IPS-11a (cell line): ENCODE measurements around the gene BNC2.
"Not testable (repeated sequence)": the region's sequence is repeated elsewhere in the genome, so short reads cannot be mapped to it uniquely, and the experiment has no call there.

ENCODE experiments used
- H3K4me3 ChIP-seq: one replicate; pipeline ENCODE4 v1.5.1; 2013; ENCODE audit warnings: low read depth, low read length, control low read depth

Gene BNC2

DNA sequence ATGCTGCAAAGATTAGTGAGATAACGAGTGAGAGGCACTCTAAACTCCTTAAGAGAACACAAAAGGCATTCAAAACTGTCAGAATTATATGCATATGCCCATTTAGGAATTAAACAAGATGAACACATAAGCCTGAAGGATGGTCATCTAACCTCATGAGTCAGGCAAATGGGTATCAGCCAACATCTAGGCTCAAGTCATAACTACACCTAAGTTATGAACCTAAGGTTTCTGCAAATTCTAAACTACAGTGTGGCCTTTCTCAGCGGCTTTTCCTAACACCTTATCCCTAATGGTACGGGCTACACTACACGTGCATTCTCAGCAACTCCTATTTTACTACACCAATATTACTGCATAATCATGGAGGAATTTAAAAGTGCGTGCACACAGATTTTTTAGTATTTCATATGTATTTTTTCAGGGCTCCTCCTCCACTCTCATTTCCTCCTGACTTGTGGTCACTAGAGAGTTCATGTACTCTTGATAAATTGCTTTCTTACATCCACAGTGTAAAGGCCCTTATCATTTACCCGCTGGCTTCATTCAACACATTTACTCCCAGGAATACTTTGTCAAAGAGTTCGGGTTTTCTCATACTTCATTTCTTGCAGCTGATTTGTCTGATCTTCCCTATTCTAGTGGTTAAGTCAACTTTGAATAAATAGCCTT lies 316.5 kb downstream of the BNC2 start:
- H3K4me3 ChIP-seq = no peak overlapping the region

DNA sequence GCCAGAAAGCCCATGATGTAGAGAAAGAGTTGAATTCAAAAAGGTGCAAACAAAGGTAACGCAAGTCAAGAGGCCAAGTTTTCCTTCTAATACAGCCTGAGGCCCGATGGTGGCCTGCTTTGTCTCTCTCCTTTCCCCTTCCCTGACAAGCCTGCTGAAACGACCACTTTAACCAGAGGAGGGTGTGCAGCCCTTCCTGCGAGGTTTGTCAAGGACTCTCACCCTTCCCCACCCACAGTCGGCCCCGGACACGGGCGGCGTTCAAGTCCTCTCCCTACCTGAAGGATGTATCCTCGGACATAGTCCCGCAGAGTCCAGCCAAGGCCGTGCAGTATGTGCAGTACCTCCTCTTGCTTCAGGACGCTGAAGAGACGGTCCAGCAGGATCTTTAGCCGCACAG lies 318.2 kb downstream of the BNC2 start:
- H3K4me3 ChIP-seq = no peak overlapping the region

DNA sequence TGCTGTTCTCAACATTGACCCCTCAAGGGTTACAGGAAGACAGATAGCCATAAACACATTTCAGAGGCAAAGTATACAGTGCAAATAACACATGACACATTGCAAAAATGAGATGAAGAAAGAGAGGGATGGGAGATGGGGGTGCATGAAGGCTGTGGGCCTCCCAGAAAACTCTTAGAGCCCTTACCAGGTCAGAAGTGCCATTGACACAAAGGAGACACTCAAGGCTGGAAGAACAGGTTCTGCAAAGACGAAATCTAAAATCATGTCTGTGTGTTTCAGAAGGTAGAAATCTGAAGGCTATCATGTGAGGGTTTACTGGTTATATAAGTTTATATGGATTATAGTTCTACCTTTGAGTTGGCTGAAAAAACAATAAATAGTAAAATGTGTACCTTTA lies 318.8 kb downstream of the BNC2 start:
- H3K4me3 ChIP-seq = no peak overlapping the region

DNA sequence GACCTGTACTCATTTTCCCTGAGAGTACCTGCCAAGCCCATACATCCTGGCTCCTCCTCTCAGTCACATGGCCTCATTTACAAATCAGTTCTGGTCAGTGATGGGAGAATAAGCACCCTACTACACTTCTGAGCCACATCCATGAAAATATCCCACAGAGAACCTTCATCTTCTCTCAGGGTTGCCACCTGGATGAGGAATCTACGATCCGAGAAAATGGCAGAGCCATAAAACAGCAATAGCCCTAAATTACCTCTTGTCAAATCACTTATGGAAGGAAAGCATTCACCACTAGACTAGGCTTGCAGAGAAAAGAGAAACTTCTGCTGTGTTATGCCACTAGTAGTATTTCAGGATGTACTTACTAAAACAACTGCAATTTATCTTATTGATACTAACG lies 324.8 kb downstream of the BNC2 start:
- no peak overlapping the region for H3K4me3 ChIP-seq

GRCh38 chr9:16544842-16545241 lies 325.6 kb downstream of the BNC2 start:
- H3K4me3 ChIP-seq = no peak overlapping the region

- H3K4me3 ChIP-seq = no peak overlapping the region
Observed at GRCh38 chr9:16543686-16544085, 326.8 kb downstream of the BNC2 start.

DNA sequence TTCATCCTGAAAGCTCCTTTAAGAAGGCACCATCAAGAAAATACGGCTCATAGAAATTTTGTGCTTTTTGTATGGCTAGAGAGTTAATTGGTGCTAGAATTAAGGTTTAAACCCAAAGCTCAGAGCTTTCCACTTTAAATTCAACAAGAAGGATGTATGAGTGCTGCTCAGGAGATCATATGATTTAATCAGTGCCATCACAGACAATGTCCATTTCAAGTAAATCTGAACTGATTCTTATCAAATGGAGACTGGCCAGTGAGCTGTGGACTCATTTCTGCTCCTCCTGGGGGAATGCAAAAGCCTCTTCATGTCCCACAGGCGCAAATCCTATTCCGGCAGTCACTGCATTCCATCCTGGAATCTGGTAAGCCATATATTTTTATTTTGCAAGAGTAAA lies 327.2 kb downstream of the BNC2 start:
- no peak overlapping the region for H3K4me3 ChIP-seq

- no peak overlapping the region for H3K4me3 ChIP-seq
Observed at GRCh38 chr9:16542290-16542689, 328.2 kb downstream of the BNC2 start.

DNA sequence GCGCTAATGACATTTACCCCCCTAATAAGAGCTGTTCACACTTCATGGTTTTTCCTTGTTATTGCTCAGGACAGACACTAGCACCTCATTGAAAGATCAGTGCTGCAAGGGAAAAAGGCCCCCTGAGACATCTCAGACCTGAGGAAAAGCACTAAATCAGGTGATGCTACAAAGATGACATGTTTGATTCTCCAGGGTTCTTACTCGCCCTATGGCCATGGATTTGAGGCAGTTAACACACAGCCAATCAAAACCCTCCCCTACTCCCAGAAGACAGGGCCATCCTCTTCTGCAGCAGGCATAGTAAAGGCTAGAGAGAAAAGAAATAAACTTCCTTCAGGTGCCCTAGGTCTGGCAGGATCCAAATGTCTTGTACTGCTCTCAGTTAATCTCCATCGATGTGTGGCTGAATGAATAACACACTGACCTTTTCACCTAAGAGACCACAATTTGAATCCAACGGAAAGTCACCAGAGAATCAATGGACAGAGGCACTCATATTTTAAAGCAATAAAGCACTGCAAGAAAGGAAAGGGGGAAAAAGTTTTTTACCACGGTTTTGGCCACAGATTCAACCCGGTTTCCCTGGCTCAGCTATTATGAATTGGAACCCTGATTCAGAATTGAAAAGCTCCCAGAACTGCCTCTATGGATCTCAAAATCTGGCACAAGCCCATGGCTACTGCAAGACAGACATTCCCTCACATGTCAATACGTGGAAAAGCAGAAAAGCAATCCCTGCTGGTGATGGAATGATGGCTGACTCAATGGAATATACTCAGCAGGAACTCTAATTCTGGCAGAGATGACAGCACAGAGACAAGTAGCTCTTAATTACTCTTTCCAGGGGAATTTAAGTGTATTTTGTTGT lies 329.5 kb downstream of the BNC2 start:
- H3K4me3 ChIP-seq = no peak overlapping the region

- not testable (repeated sequence) for H3K4me3 ChIP-seq
Observed at GRCh38 chr9:16539626-16540025, 330.8 kb downstream of the BNC2 start.

DNA sequence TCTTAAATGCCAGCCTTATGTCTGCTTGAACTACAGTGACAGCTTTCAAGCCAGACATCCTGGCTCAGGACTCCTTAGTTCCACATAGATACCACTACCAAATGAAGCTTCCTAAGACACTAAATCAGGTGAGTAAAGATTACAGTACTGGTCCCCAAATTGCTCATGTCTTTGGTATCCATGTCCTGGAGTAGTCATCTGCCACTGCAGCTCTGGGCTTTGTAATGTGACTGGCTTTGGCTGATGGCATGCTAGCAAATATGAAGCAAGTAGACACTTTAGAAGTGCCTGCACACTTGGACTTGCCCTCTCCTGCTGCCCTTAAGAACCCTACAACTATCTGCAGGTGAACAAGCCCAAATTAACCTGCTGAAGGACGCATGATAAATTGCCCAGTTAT lies 334.9 kb downstream of the BNC2 start:
- H3K4me3 ChIP-seq = no peak overlapping the region

- no peak overlapping the region for H3K4me3 ChIP-seq
Observed at GRCh38 chr9:16532681-16533450, 337.6 kb downstream of the BNC2 start.

DNA sequence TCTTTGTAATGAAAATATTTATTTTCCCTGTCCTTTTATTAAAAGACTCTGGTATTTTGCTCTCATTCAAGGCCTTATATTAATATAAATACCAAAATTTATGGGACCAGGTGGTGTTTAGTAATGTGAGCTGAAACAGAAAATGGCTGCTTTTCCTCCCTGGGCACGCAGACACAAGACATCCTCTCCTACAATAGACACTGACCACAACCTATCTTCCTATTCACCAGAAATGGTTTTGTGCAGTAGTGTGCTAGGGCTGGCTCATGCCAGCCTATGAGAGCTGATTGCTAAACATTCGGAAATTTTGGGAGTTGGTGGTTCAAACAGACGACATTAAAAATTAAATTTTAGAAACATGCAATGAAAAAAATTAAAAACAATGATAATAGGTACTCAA lies 338.2 kb downstream of the BNC2 start:
- H3K4me3 ChIP-seq = no peak overlapping the region

DNA sequence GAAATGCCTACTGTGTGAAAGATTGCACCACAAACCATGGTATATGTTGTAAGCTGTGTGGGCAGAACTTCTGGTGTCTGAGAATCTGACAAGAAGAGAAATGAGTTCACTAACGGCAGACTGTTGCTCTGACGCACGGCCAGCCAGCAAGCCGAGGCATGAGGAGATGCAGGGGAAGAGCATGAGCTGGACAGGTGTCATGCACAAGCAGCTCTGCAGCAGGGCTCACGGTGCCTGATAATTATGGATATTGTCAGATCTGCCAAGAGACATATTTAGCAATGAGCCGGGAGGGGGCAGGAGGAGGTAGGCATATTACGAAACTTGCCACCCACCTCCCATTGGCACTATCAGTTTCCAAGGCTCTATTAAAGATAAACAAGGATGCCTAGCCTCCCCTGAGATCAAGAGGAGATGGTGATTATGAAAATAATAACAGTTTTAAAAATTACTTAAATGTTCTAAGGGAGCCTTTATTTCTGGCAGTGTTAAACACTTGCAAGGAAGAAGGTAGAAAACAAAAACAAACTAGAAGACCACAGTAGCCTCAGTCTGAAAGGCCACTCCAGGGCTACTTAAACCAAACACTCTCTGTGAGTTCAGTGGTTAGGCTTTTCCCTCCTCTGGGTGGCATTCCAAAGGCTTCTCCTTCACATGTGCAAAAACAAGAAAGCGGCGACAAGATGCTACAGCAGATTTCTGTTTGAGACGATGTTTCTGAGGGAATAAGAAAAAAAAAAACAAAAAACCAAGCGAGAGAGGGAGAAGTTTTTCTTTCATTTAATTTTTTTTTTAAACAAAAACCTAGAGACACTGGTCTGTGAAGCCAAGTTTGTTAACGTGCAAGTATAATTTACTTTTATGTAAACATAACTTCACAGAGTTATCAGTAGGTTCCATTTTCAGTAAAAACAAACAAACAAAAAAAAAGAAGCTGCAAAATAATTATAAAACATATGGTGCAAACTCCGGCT lies 339.5 kb downstream of the BNC2 start:
- H3K4me3 ChIP-seq = no peak overlapping the region

DNA sequence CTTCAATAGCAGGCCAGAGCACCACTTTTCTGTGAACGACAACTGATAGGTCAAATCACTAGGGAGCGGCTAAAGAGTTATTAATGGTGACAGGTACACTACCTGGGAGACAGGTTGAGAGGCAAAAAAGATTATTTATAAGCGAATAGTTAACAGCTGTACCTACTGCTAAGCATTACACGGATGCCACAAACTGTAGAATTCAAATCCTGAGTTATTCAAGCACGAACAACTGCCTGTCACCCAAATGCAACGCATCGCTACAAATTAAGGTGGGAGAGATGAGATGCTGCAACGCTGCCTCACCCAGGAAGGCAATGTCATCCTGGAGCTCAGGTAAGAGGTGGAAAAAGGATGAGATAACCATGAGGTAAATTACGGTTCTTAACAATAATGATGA lies 342.9 kb downstream of the BNC2 start:
- H3K4me3 ChIP-seq = no peak overlapping the region

GRCh38 chr9:16526380-16526779 lies 344.1 kb downstream of the BNC2 start:
- no peak overlapping the region for H3K4me3 ChIP-seq

DNA sequence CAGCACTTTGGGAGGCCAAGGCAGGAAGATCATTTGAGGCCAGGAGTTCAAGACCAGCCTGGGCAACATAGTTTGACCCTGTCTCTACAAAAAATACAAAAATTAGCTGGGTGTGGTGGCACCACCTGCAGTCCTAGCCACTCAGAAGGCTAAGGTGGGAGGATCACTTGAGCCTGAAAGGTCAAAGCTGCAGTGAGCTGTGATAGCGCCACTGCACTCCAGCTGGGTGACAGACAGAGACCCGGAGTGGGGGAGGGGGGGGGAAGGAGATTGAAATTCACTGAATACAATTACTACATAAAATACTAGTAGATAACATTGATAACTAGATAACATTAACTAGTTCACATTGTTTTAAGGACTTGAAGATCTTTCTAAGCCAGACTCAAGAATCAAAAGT lies 345.6 kb downstream of the BNC2 start:
- H3K4me3 ChIP-seq = no peak overlapping the region

DNA sequence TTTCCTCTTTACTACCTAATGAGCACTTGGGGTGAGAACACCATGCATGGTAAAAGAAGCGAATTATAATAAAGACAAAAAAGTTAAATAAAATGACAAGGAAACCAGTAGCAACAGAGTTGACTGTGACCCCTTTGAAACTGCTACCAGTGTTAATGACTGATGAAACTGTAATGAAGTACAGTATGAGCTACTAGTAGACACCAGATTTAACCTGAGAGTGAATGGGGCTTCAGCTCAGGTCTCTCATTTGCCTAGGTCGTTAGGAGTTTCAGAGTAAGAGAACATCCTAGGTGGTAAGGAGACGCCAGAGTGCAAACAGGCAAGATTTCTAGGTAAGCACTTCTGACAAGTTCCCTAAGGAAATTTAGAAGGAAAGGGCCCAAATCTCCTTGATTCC lies 346.4 kb downstream of the BNC2 start:
- no peak overlapping the region for H3K4me3 ChIP-seq

- H3K4me3 ChIP-seq = no peak overlapping the region
Observed at GRCh38 chr9:16521868-16522411, 348.5 kb downstream of the BNC2 start.

GRCh38 chr9:16519001-16519400 lies 351.5 kb downstream of the BNC2 start:
- no peak overlapping the region for H3K4me3 ChIP-seq
